CD4-positive, alpha-beta T cell treated with Interferon gamma for 1 hour (primary cell): ENCODE data around the gene TMUB2.

Experiments used
- DNase-seq: peaks from one replicate; pipeline ENCODE4 v3.0.0-alpha.2; 2020

TMUB2 gene

DNA sequence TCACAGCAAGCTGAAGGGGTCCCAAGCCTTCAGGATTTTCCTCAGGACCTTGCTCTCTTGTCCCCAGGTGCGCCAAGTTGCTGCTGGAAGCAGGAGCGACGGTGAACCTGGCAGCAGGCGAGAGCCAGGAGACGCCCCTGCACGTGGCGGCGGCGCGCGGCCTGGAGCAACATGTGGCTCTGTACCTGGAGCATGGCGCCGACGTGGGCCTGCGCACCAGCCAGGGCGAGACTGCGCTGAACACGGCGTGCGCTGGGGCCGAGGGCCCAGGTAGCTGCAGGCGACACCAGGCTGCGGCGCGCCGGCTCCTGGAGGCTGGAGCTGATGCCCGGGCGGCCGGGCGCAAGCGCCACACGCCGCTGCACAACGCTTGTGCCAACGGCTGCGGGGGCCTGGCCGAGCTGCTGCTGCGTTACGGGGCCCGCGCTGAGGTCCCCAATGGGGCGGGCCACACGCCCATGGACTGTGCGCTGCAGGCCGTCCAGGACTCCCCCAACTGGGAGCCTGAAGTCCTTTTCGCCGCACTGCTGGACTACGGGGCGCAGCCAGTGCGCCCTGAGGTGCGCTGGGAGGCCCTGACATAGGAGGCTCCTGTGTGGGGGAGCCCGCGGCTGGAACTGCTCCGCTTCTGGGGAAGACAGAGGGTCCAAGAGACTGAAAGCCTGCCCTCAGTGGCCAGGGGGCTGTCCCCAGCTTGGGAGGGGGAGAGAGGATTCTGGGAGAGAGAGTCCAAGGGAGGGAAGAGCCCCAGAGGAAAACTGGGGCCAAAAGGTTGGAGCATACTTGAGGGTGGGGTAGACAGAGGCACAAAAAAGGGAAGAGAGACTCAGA, 9.9 kb upstream of the TMUB2 start:
- no peak for DNase-seq

DNA sequence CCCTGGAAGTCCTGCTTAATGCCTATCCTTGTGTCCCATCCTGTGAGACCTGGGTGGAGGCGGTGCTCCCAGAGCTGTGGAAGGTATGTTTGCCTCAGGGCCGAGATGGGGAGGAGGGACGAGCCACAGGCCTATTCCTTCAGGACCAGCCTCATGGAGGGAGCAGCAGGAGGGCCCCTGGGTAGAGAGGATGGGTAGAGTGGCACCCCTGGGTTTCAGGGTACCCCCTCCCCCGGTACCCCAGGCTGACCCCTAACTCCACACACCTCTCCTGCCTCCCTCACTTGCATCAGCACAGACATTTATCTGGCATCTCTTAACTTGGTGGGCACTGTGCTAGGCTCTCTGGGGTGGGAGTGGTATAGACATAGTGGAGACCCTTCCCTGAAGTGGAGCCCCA, 9.1 kb upstream of the TMUB2 start:
- no peak for DNase-seq

DNA sequence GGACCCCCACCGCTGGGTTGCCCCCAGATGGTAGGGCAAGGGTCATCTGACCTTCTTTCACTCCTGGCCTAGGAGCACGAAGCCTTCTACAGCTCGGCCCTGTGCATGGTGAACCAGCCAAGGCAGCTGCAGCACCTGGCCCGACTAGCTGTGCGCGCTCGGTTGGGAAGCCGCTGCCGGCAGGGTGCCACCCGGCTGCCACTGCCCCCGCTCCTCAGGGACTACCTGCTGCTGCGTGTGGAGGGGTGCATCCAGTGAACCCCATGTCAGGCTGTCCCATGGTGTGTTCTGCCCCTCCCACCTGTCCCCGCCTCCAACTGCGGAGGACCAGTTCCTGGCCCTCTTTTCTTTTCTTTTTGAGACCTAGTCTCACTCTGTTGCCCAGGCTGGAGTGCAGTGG, 8.6 kb upstream of the TMUB2 start:
- DNase-seq, result no peak

DNA sequence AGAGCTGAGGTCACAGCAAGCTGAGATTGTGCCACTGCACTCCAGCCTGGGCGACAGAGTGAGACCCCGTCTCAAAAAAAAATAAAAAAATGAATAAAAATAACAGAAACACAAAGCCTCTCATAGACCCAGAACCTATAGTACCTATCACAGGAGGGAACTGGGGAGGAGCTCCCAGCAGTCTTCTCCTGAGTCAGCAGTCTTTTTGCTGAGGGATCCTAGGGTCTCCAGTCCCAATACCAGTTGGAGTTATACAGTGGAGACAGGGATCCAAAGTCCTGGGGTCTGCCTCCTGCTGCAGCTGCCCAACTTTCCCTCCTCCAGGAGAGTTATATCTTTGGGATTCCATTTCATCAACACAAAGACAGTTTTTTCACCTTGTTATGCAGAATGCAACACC, 3.7 kb upstream of the TMUB2 start:
- no peak for DNase-seq

DNA sequence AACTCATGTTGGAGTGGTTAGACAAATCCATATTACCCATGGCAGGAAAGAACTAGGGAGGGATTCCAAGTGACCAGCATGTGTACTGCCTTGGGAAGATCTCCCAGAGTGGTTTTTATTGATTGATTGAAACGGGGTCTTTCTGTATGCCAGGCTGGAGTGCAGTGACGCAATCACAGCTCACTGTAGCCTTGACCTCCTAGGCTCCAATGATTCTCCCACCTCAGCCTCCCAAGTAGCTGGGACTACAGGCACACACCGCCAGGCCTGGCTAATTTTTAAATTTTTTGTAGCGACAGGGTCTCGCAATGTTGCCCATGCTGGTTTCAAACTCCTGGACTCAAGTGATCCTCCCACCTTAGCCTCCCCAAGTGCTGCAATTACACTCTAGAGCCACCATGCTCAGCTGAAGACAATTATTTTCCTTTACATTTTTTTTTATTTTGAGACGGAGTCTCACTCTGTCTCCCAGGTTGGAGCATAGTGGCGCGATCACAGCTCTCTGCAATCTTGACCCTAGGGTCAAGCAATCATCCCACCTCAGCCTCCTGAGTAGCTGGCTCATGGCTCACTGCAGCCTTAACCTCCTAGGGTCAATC, 2.5 kb upstream of the TMUB2 start:
- DNase-seq, result no peak

DNA sequence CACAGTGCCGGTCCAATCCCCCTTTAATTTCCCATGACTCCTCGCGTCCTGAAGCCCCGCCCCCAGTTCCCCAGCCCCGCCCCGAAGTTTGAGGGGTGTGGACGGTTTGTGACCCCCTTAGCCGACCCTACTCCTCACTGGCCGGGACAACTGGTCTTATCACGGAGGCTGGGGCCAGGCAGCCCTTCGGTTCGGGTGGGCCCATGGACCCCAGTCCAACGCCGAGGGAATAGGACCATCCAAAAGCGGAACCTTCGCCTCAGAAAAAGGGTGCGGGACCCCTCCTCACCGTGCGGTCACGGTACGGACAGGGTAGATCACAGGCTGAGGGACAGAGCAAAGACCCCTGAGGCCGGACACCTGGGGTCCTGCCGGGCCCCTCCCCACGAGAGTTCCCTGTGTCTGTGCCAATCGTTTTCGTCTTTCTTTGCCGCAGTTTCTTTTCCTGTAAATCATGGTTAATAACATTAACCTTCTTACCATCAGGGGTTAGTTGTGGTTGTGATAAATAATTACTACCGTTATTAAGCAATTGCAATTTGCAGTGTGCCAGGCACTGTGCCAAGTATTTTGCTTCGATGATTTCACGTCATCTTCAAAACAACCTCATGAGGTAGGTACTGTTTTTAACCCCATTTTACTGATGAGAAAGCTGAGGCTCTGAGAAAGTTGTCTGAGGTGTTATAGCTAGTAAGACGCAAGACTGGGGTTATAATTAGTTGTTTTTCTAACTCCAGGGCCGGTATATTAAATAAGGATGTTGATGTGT, 543 bp downstream of the TMUB2 start:
- DNase-seq, result peak; percentile 51

DNA sequence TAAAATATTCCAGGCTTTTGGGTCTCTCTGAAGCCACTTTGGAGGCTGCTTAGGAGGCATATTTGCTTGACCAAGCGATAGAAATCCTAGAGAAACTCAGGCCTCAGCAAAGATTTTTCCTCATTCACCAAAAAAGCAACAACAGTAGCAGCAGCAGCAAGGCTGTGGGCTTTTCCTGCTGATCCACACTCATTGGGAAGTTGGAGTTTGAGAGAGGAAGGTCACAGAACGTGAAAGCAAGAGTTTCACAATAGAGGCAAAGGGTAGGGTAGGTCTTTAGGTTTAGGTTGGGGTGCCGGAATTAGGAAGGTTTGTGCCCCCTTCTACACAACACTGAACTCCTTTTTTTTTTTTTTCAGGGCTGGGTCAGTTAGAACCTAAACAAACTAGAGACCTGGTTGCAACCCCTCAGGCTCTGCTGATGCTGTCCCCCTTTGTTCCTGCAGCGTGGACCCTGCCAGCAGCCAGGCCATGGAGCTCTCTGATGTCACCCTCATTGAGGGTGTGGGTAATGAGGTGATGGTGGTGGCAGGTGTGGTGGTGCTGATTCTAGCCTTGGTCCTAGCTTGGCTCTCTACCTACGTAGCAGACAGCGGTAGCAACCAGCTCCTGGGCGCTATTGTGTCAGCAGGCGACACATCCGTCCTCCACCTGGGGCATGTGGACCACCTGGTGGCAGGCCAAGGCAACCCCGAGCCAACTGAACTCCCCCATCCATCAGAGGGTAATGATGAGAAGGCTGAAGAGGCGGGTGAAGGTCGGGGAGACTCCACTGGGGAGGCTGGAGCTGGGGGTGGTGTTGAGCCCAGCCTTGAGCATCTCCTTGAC, 2.0 kb downstream of the TMUB2 start:
- no peak for DNase-seq

DNA sequence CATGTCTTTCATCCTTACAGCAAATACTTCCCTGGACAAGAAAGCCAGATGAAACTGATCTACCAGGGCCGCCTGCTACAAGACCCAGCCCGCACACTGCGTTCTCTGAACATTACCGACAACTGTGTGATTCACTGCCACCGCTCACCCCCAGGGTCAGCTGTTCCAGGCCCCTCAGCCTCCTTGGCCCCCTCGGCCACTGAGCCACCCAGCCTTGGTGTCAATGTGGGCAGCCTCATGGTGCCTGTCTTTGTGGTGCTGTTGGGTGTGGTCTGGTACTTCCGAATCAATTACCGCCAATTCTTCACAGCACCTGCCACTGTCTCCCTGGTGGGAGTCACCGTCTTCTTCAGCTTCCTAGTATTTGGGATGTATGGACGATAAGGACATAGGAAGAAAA, 3.7 kb downstream of the TMUB2 start:
- DNase-seq, result no peak

DNA sequence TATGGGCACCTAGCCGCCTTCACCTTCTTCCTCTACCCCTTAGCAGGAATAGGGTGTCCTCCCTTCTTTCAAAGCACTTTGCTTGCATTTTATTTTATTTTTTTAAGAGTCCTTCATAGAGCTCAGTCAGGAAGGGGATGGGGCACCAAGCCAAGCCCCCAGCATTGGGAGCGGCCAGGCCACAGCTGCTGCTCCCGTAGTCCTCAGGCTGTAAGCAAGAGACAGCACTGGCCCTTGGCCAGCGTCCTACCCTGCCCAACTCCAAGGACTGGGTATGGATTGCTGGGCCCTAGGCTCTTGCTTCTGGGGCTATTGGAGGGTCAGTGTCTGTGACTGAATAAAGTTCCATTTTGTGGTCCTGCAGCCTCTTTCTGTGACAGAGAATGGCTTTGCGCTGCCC, 4.6 kb downstream of the TMUB2 start:
- no peak for DNase-seq

DNA sequence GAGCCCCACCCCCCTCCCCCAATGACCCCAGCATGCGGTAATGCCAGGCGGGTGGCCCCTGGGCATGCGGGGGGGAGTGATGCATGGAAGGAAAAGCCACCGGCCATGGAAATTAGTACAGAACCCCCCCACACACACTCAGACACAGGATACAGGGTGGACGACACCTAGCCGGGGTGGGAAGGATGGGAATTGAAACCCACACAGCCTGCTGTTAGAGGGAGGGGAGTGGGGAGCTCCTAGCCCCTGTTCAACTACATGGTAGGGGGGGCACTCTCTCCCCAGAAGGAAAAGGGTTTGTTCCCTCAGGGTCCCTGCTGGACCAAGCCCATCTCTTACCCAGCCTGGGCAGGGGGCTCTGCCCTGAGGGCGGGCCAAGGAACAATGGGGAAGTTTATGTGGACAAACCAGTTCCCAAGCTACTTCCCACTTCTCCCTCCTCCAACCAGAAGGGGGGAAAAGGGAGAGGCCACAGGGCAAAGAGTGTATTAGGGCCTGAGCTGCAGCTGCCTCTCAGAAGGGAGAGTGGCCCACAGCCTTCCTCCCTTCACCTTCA, 5.2 kb downstream of the TMUB2 start:
- DNase-seq, result no peak

DNA sequence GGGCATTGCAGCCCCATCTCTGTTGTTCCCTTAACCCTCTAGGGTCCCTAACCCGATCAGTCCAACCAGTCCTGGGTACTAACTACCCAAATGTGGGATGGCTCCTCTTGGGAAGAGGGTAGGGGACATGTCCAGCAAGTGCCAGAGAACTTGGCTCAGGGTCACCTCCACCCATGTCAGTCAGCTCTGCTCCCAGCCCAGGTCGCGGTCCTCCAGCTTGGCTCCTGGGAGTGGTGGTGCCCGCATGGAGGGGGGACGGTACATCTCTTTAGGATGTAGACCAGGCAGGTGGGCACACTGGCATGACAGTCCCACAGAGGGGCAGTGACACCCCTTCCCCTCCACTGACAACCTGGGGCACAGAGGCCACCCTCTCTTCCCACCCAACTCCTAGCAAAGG, 6.0 kb downstream of the TMUB2 start:
- no peak for DNase-seq

DNA sequence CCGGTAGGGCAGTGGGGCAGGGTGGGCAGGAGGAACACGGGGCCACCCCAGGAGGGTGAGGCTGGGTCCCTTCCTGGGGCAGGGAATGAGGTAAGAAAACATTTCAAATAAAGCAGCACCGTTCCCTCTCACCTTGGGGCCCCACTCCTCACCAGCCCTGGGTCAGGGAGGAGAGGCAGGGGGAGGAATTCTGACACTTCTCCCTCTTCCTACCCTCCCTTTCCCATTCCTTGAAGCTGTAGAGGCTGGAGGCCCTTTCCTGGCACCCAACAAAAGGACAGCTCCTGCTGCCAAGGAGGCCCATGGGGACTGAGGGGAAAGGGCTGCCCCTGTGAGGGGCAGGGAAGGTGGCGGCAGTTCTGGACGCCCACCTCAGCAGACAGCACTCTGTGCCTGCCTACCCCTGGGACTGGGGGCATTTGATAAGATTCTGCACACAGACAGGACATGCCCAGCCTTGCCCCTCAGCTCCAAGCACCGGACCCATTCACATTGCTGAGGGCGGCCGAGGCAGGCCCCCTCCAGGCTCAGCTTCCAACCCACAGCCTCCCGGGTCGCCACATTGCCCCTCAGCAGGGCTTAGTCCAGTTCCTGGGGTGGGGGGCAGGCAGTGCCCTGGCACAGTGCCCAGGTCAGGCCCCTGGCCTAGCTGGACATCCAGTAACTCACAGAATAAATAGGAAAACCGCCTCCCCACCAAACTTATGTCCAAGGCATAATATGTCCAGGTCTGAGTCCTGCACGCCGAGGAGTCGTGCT, 6.7 kb downstream of the TMUB2 start:
- no peak for DNase-seq

DNA sequence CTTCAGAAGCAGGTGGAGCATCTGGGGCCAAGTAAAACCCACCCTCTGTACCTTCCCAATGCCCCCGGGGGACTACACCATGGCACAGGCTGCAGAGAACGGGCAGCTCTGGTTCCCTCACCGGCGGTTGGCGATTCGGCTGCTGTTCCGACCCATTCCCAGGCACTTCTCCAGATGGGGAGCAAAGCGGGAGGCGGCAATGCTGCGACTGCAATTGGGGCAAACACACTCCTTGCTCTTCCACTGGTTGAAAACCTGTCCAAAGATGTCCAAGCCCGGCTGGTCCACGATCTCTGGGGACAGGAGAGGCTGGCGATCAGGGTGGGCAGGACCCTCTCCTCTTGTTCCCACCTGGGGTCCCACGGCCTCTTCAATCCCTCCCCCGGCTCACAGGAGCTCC, 10.3 kb downstream of the TMUB2 start:
- no peak for DNase-seq

DNA sequence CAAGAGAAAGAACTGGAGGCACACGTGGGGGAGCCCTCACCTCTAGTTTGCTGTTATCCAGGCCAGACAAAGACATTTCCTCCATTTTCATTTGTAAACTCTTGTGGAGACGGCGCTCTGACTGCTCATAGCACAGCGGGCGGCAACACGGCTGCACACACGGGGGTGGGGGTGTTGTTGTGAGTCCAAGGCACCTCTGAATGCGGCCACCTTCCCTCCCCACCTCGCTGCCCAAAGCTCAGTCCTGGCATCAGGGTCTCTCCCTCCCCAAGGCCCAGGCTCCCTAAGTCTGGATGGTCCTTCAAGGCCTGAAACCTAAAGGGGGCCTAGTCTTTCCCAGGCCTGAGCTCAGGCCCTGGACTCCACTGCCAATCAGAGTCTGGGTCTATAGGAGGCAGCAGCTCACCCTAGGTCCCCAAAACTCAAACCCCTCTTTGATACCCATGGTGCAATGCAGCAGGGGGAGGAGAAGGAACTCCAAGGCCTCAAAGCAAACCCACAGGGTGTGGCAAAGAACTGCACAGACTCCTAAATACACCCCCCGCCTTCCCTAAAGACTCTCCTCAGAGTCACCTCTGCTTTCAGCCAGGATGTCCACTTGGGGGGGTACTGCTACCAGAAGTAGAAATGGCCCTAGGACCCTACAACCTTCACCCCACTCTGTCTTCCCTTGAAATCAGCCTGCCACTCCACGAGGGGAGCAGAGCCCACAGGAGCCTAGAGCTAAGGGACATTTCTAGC, 11.4 kb downstream of the TMUB2 start:
- peak; percentile 72 for DNase-seq

DNA sequence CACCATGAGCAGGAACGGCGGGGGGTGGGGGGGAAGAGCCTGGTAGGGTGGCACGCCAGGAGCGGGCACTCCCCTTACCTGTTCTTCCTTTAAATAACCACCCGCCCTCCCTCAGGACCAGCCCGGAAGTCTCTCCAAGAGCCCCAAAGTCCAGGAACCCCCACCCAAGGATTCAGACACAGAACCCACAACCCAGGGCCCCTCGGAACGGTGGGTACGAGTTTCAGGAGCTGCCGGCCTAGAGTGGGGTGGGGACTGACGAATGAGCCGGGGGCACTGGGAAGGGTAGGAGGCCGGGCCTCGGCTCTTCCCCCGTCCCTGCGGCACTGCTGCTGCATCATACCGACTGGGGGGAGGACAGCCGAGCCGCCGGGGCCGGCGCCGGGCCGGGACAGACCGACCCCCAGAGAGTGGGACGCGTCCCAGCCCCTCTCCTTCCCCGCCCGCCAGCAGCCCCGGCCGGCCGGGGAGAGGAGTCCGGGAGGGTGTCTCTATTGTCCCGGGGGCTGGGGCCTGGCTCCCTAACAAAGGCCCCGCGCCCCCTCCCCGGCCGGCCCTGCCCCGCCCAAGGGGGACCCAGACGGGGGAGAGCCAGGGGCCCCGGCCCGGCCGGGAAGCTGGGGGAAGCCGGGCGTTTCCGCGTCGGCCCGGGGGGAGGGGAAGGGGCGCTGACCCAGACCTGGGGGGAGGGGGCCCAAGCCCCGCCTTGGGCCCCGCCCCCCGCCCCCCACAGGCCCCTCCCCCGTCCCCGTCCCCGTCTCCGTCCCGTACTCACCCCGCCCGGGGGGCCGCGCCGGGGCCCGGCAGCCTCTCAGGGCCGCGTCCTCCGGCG, 12.2 kb downstream of the TMUB2 start:
- peak; percentile 67 for DNase-seq

DNA sequence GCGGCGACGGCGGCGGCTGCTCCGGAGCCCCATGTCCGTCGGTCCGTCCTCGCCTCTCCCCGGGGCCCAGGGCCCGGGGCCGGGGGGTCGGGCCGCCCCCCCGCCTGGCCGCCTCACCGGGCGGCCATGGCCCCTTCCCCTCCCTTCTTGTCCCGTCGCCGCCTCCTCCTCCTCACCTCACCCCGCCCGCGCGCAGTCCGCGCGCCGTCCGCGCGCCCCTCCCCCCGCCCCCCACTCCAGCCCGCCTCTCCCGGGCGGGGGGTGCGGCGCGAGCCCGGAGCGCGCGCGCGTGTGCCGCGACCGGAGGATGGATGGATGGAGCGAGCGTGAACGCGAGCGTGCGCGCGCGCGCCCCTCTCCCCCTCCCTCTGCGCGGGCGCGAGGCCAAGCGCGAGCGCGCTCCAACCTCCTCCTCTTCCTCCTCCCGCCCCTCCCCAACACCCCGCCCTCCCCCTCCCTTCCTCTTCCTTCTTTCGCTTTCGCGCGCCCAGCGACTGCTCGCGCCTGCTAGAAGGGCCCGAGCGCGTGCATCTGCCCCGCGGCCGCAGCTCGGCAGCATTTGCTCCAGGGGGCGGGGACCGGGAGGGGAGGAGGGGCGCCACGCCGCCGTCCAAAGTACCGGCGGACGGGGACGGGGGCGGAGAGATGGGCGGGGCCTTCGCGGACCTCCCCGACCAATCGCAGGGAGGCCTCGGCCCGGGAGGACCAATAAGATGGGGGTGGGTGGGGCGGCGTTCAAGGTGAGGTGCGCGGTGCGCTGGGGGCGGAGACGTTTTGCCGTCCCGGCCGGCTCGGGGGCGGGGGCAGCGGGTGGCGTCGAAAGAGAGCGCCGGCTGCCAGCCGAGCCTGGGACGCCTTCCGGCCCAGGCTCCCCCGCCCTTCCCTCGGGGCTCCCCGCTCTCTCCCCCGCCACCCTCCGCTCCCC, 13.0 kb downstream of the TMUB2 start, which contains the start of gene ATXN7L3:
TSS of gene ATXN7L3 (minus strand) at position 332 of the 925 bp plus-strand sequence. CDS start 1,814 bp downstream, outside the sequence.
- DNase-seq, result peak; percentile 99

DNA sequence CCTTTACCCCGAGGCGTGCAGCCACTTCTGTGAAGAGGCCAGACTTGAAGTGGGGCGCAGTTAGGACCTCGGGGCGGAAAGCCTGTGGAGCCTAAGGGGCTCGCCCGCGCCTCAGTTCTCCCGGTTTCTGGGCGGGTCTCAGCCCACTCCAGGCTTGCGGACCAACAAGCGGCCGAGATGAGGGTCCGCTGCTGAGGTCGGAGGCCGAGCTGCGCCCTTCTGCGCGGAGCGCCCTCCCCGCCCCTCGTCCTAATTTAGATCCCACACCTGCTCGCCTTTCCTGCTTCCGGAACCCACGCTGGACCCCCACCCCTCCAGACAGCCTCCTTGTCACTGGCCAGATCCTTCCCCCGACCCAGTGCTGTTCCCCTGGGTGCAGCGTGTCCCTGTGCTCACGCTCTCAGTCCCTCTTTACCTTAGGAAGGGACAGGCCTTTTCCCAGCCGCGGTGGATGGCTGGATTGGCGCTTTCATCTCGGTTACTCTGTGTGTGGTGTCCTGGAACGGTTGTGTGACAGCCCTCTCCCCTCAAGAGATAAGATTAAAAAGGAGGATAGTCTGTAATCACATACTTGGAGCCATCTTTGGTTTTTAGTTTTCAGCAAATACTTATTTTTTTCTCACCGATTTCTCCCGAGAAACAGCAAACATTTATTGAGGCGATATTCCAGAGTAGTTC, 13.8 kb downstream of the TMUB2 start:
- DNase-seq, result no peak

DNA sequence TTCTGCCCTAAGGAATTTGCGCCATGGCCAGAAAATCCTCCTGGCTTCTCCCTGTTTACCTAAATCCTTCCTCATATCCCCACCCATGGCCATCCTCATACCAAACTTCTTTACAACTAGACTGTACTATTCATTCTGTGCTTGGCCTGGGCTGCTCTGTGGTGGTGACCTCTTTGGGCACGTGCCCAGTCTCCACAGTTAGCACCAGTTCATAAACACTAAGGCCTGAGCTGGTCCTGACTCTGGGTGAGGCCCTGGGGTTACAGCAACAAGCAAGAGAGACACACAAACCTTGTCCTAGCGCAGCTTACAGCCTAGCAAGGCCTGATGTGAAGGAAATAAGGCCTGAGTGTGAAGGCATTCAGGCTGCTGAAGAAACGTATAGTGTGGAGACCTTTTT, 16.0 kb downstream of the TMUB2 start:
- no peak for DNase-seq
